HepG2 (cell line): Measurements from ENCODE around the gene POMGNT2. TPM values are rescaled to one million over a fixed set of nuclear protein-coding genes. Genes with fewer than 3 reads are reported as not detected.

Experiments used
- AKNA ChIP-seq: sonication (generic); formaldehyde crosslinking; IDR thresholded peaks from 2 replicates; pipeline ENCODE4 v1.4.0; 2020; ENCODE audit warnings: missing genetic modification reagents, borderline replicate concordance
- BCL6 ChIP-seq: IDR thresholded peaks from 2 replicates; pipeline ENCODE4 v1.6.1; 2016; ENCODE audit warnings: missing genetic modification reagents, missing compliant biosample characterization
- ELF1 ChIP-seq: sonication (generic); formaldehyde crosslinking; IDR thresholded peaks from 2 replicates; pipeline ENCODE4 v1.4.0; 2020; ENCODE audit warnings: missing genetic modification reagents
- GPN1 ChIP-seq: sonication (generic); formaldehyde crosslinking; IDR thresholded peaks from 2 replicates; pipeline ENCODE4 v1.5.1; 2020; ENCODE audit warnings: missing genetic modification reagents, borderline replicate concordance
- HCFC1 ChIP-seq: fragments of 150-350 bp; IDR thresholded peaks from 2 replicates; pipeline ENCODE4 v1.6.1; 2014; ENCODE audit warnings: low read depth, low read length
- HINFP ChIP-seq: sonication (generic); formaldehyde crosslinking; IDR thresholded peaks from 2 replicates; pipeline ENCODE4 v1.4.0; 2020; ENCODE audit warnings: low read depth, mild to moderate bottlenecking, missing genetic modification reagents
- IKZF5 ChIP-seq: IDR thresholded peaks from 2 replicates; pipeline ENCODE4 v1.6.1; 2018; ENCODE audit warnings: missing genetic modification reagents, mild to moderate bottlenecking, missing compliant biosample characterization
- KDM3A ChIP-seq: IDR thresholded peaks from 2 replicates; pipeline ENCODE4 v1.6.1; 2018; ENCODE audit warnings: low read depth, missing compliant biosample characterization
- MAX ChIP-seq: IDR thresholded peaks from 2 replicates; pipeline ENCODE4 v1.6.1; 2012; ENCODE audit warnings: inconsistent platforms
- MED13 ChIP-seq: sonication (generic); formaldehyde crosslinking; IDR thresholded peaks from 2 replicates; pipeline ENCODE4 v1.5.0; 2020; ENCODE audit warnings: missing genetic modification reagents
- NCOA5 ChIP-seq: sonication (generic); formaldehyde crosslinking; IDR thresholded peaks from 2 replicates; pipeline ENCODE4 v1.4.0; 2020; ENCODE audit warnings: missing genetic modification reagents
- RAD21 ChIP-seq: fragments of 450-650 bp; formaldehyde crosslinking; IDR thresholded peaks from 2 replicates; pipeline ENCODE4 v1.5.0; 2020; ENCODE audit warnings: mild to moderate bottlenecking
- REL ChIP-seq: sonication (generic); formaldehyde crosslinking; conservative IDR thresholded peaks from 2 replicates; pipeline ENCODE4 v1.8.0; 2022; ENCODE audit warnings: mild to moderate bottlenecking, missing genetic modification reagents, moderate library complexity
- SOX6 ChIP-seq, 2 experiments: fragments of 450-650 bp in 1 of 2; sonication (generic) in 1 of 2; formaldehyde crosslinking in 1 of 2; IDR thresholded peaks; 2 replicates each; pipeline versions ENCODE4 v1.4.0 to v1.6.1; 2017 to 2020; ENCODE audit warnings: antibody characterized with exemption in 1 of 2, mild to moderate bottlenecking in 1 of 2, missing genetic modification reagents in 1 of 2
- TBX2 ChIP-seq: sonication (generic); formaldehyde crosslinking; IDR thresholded peaks from 2 replicates; pipeline ENCODE4 v1.5.0; 2020; ENCODE audit warnings: missing genetic modification reagents, mild to moderate bottlenecking, borderline replicate concordance
- TEAD3 ChIP-seq: optimal IDR thresholded peaks from 2 replicates; pipeline ENCODE3; 2016; ENCODE audit warnings: borderline replicate concordance
- ZNF253 ChIP-seq: sonication (generic); formaldehyde crosslinking; IDR thresholded peaks from 2 replicates; pipeline ENCODE4 v1.8.0; 2022; ENCODE audit warnings: mild to moderate bottlenecking, missing genetic modification reagents, borderline replicate concordance
- ZNF3 ChIP-seq: IDR thresholded peaks from 2 replicates; pipeline ENCODE4 v1.7.0; 2017; ENCODE audit warnings: inconsistent platforms
- ZNF556 ChIP-seq: sonication (generic); formaldehyde crosslinking; IDR thresholded peaks from 2 replicates; pipeline ENCODE4 v1.4.0; 2020; ENCODE audit warnings: mild to moderate bottlenecking, missing genetic modification reagents, borderline replicate concordance
- ZNF772 ChIP-seq: sonication (generic); formaldehyde crosslinking; IDR thresholded peaks from 2 replicates; pipeline ENCODE4 v1.5.0; 2020; ENCODE audit warnings: mild to moderate bottlenecking, missing genetic modification reagents
- polyA plus RNA-seq, 8 experiments: library from polyadenylated mRNA; depleted of rRNA in 3 of 8; stranded (reverse) in 7 of 8; unstranded in 1 of 8; fragments of >200 nt; fragmentation: Illumina TruSeq in 4 of 8; extraction: Trizol in 4 of 8; gene quantifications; 2 replicates each; pipeline versions ENCODE4 v1.2.1 to v1.2.3, GENCODE V29; 2011 to 2016; ENCODE audit warnings: low read depth in 4 of 8, missing spikeins in 1 of 8, mixed read lengths in 1 of 8; ENCODE audit not compliant: insufficient read depth in 1 of 8
- total RNA-seq, 5 experiments: library from RNA; depleted of rRNA; stranded (reverse); fragments of >200 nt; fragmentation: Illumina TruSeq; extraction: Trizol; gene quantifications; 2 replicates each; pipeline ENCODE4 v1.2.3, GENCODE V29; 2016; ENCODE audit warnings: low read depth in 1 of 5

Gene POMGNT2
- total and polyA plus RNA-seq, 2 of the 13 experiments (the other 11 are each of a cell fraction or from before 2014, with no cell fraction given) = 10.5 to 12.4 TPM

- 0 out of 2 replicates have a peak, but pooled peaks have one; percentile 36 for TF ChIP-seq HINFP (CRISPR knock-in tag)
- peak; percentile 41 for TF ChIP-seq RAD21 (CRISPR knock-in tag)
- TF ChIP-seq ZNF772 (CRISPR knock-in tag) = 0 out of 2 replicates have a peak, but pooled peaks have one; percentile 35
- TF ChIP-seq ZNF253 (CRISPR knock-in tag) = peak; percentile 45; the same call in 1 of the 2 replicates
- TF ChIP-seq ELF1 = 0 out of 2 replicates have a peak, but pooled peaks have one; percentile 22
- TF ChIP-seq IKZF5 (CRISPR knock-in tag) = peak; percentile 46; the same call in 1 of the 2 replicates
- peak; percentile 78; the same call in 1 of the 2 replicates for TF ChIP-seq ZNF556 (CRISPR knock-in tag)
- 0 out of 2 replicates have a peak, but pooled peaks have one; percentile 46 for TF ChIP-seq AKNA (CRISPR knock-in tag)
- peak; percentile 73 for TF ChIP-seq MAX
- 0 out of 2 replicates have a peak, but pooled peaks have one; percentile 36 for TF ChIP-seq KDM3A (CRISPR knock-in tag)
- no peak for TF ChIP-seq REL (CRISPR knock-in tag)
- TF ChIP-seq HCFC1 = peak; percentile 89
- peak; percentile 68 for TF ChIP-seq BCL6 (CRISPR knock-in tag)
- no peak for TF ChIP-seq GPN1 (CRISPR knock-in tag)
- TF ChIP-seq MED13 (CRISPR knock-in tag) = no peak
- TF ChIP-seq TEAD3 = peak; percentile 79
- TF ChIP-seq ZNF3 (CRISPR knock-in tag) = no peak
- no peak for TF ChIP-seq NCOA5 (CRISPR knock-in tag)
- TF ChIP-seq TBX2 (CRISPR knock-in tag) = peak; percentile 35; the same call in 1 of the 2 replicates
- no peak for TF ChIP-seq SOX6 (IDR thresholded peaks at IDR 0.05)
- TF ChIP-seq SOX6 (CRISPR knock-in tag; IDR thresholded peaks at IDR 0.05) = 0 out of 2 replicates have a peak, but pooled peaks have one; percentile 24
Observed at GRCh38 chr3:43105596-43106292, at the start of gene POMGNT2 (continued).
